ENCODE results near the gene NDRG2. TPM values are rescaled to one million over a fixed set of nuclear protein-coding genes. Genes with fewer than 3 reads are reported as not detected.

NDRG2 gene
- total RNA-seq, 1 experiment from 2014 or later = 18.9 TPM

- DNase-seq (ENCODE audit: low read depth, low spot score) = no peak
- ATAC-seq = no peak
- intact Hi-C loops (cut with micrococcal nuclease) = no loop called here
- Histone ChIP-seq H3K4me2 (ENCODE audit: low read length) (no peak within 1 kb of the TSS), H3K4me1 (ENCODE audit: control insufficient read depth in 1 of 2, insufficient read depth in 2 of 2, low read length in 2 of 2) (peaks cover 7 to 8% of the 10 kb centered on the region in 2 experiments; a peak in 3 of 4 replicates), H4K20me1 (ENCODE audit: insufficient read depth) (no peaks in the 10 kb centered on the region), H3K36me3 (ENCODE audit: control insufficient read depth in 1 of 2, insufficient read depth in 2 of 2, low read length in 2 of 2) (no peaks in the 10 kb centered on the region), H3K9me2 (ENCODE audit: insufficient read depth) (no peaks in the 10 kb centered on the region), H3K9me3 (ENCODE audit: control insufficient read depth in 1 of 2, insufficient read depth in 1 of 2, low read depth in 1 of 2, low read length in 2 of 2) (no peaks in the 10 kb centered on the region), H3K9ac (ENCODE audit: low read length) (no peak within 1 kb of the TSS), H3K27me3 (ENCODE audit: insufficient read depth, low read length) (no peaks in the 10 kb centered on the region; the same call in 1 of the 2 replicates), H3K79me2 (ENCODE audit: insufficient read depth, low read length) (no peaks in the 10 kb centered on the region), H2AFZ (ENCODE audit: low read depth, low read length, poor library complexity, severe bottlenecking) (no peak within 1 kb of the TSS), H3K4me3 (replicated peaks in 1 of 2; ENCODE audit: low read depth in 1 of 2, low read length in 2 of 2) (no peak within 1 kb of the TSS), H3K27ac (ENCODE audit: low read depth, low read length) (no peak within 1 kb of the TSS)
- ChIA-PET CTCF (interaction anchor here (3.3 kb wide), 1 partner anchor 15 kb away, joined by 9 read pairs; no protein-coding TSS in a partner anchor), POLR2A (no interaction called here), RAD21 (ENCODE audit: low non-redundant PET in 1 of 2, low total read pairs in 2 of 2, uncharacterized antibody in 2 of 2, unreplicated experiment in 2 of 2) (no interaction called here)
- TF ChIP-seq FOSL1 (IDR thresholded peaks at IDR 0.05; ENCODE audit: low read depth) = no peak
- no peak for TF ChIP-seq SIN3A (IDR thresholded peaks at IDR 0.05; ENCODE audit: low read depth)
- TF ChIP-seq EGR1 (IDR thresholded peaks at IDR 0.05; ENCODE audit: low read depth) = no peak
- TF ChIP-seq EZH2 (IDR thresholded peaks at IDR 0.05) = no peak
- no peak for TF ChIP-seq REST (IDR thresholded peaks at IDR 0.05; ENCODE audit: low read depth)
- no peak for TF ChIP-seq MAX (IDR thresholded peaks at IDR 0.05)
- no peak for TF ChIP-seq ZBTB33 (IDR thresholded peaks at IDR 0.05; ENCODE audit: extremely low read depth, insufficient replicate concordance, low read length)
- no peak for TF ChIP-seq CTCF (IDR thresholded peaks at IDR 0.05 in 2 of 3, conservative IDR thresholded peaks at IDR 0.05 in 1 of 3; ENCODE audit: borderline replicate concordance in 1 of 3, insufficient read depth in 1 of 3, low read depth in 2 of 3, low read length in 2 of 3)
- no peak for TF ChIP-seq TCF7L2 (IDR thresholded peaks at IDR 0.05; ENCODE audit: borderline replicate concordance, extremely low read depth, insufficient read depth, insufficient read length)
- no TSS peak for BruUV-seq (replicated peaks)
These were observed 5.1 kb upstream of the NDRG2 start, which contains the start of gene TPPP2 for GRCh38 chr14:21029917-21030316. Gene TPPP2, plus strand, starts transcription at chr14:21030217. Its CDS starts 365 bp downstream, at chr14:21030582.

Measured in HCT116 (cell line).